ENCODE measurements around the gene NPY5R.

GRCh38 chr4:163384434-163384833 lies 40.7 kb downstream of the NPY5R start:
- TF ChIP-seq, protein P1, sequence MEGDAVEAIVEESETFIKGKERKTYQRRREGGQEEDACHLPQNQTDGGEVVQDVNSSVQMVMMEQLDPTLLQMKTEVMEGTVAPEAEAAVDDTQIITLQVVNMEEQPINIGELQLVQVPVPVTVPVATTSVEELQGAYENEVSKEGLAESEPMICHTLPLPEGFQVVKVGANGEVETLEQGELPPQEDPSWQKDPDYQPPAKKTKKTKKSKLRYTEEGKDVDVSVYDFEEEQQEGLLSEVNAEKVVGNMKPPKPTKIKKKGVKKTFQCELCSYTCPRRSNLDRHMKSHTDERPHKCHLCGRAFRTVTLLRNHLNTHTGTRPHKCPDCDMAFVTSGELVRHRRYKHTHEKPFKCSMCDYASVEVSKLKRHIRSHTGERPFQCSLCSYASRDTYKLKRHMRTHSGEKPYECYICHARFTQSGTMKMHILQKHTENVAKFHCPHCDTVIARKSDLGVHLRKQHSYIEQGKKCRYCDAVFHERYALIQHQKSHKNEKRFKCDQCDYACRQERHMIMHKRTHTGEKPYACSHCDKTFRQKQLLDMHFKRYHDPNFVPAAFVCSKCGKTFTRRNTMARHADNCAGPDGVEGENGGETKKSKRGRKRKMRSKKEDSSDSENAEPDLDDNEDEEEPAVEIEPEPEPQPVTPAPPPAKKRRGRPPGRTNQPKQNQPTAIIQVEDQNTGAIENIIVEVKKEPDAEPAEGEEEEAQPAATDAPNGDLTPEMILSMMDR (conservative IDR thresholded peaks at IDR 0.05), result no peak
- TF ChIP-seq ZFX (IDR thresholded peaks at IDR 0.05), result no peak
